ENCODE data around the gene MYOZ2. TPM values are rescaled to one million over a fixed set of nuclear protein-coding genes. Genes with fewer than 3 reads are reported as not detected.
A peak's percentile ranks its signal among the peaks of the same experiment; 100 is the strongest.

The MYOZ2 gene
- total RNA-seq, 2 donors from 2014 or later: 523 to 547 TPM

DNA sequence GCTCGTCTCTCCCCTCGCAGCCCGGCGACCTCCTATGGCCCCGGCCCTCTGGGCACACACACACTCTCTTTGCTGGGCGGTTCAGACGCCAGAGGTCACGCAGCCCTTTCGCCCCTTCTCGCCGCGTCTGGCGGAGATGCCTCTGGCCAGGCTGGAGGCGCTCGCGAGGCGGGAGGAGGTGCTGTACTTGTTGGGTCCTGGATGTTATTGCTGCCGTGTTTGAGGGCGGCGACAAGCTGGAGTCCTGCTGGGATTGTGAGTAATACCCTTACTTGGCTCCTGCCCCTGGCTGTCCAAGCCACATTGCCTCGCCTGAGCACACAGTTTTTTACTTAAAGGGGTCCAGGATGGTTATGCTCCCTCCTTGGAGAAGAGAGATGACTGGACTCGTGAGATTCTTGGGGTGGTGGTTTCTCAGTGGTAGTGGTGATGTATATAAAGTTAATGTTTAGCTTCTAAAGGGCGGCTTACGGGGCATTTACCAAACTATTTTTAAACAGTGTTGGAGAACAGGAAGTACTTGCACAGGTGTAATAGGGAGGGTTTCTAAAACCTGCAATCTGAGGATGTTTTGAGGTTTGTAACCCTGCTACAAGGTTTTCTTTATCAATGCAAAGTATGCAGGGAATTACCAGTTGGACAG, 77.5 kb downstream of the MYOZ2 start:
- intact Hi-C loops (cut with DNase I): loop anchor here in 1 of 2 donors (10.0 kb wide), 1 partner anchor 72 kb away; no protein-coding TSS in a partner anchor

DNA sequence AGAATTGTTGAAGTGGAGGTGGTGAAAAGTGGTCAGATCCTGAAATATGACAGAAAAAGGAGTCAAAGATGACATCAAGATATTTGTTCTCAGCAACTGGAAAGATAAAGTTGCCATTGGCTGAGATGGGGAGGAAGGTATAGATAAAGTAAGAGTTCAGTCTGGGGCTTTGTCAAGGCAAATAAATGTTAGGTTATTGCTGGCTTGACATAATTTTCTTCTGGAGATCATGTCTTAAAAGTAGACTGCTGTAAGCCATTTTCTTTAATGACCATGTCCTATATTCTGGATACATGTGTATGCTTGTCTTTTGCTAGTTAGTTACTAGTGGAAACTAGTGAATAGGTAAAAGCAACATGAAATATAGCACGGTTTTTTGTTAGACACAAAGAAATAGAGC, 82.5 kb downstream of the MYOZ2 start:
- no peak for DNase-seq
- intact Hi-C loops (cut with DNase I): loop anchor here in 1 of 2 donors (10.0 kb wide), 1 partner anchor 67 kb away; no protein-coding TSS in a partner anchor
- no peak for ATAC-seq

More for the DNA sequence above, 77.5 kb downstream of the MYOZ2 start:
- peak; percentile 84 to 90 for ATAC-seq
- peak; percentile 93 for DNase-seq

DNA sequence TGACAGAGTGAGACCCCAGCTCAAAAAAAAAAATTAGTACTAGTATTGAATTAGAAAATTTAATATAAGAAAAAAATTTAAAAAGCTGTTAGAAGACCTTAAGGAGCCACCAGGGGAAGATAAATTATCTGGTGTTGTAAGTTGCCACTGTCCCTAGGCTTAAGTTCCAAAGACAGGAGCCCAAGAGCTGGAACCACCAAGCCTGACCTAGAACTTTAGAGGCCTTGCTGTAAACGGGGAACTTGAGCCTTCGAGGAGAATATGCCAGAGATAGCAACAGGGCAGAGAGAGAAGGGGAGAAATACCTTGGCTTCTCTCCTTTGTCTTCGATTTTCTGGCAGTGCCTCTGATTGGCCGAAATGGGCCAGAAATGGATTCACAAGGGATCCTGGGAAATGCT, 85.8 kb downstream of the MYOZ2 start:
- intact Hi-C loops (cut with DNase I): no loop called here
- no peak for ATAC-seq

DNA sequence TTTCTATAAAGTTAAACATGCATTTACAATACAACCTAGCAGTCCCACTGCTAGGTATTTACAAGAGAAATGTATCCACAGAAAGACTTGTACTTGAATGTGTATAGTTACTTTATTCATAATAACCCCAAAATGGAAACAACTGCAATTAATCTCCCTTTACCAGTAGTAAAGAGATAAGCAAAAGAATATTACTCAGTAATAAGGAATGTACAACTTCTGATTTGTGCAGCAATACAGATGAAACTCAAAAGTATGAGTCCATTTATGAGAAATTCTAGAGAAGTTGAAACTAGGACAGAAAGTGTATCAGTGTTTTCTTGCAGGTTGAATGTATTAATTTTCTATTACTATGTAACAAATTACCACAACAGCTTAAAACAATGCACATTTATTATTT, 92.1 kb downstream of the MYOZ2 start:
- peak in 1 of 2 donors; percentile 44 for ATAC-seq
- no peak for DNase-seq
- intact Hi-C loops (cut with DNase I): no loop called here

More for the DNA sequence above, 85.8 kb downstream of the MYOZ2 start:
- no peak for DNase-seq

DNA sequence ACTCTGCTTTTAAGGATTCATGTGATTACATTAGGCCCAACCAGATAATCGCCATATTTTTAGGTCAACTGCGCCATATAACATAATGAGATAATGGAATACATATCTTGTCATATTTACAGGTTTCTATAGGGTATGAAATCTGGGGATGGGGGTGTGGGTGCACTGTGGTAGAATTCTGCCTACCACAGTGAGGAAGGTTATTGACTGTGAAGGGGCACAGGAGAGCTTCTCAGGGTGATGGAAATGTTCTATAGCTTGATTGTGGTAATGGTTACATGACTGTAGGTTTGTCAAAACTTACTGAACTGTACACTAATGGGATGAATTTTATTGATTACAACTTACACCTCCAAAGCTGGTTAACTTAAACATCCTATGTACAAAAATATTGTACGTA, 92.8 kb downstream of the MYOZ2 start:
- ATAC-seq (no peak), DNase-seq (no peak)
- intact Hi-C loops (cut with DNase I): no loop called here

DNA sequence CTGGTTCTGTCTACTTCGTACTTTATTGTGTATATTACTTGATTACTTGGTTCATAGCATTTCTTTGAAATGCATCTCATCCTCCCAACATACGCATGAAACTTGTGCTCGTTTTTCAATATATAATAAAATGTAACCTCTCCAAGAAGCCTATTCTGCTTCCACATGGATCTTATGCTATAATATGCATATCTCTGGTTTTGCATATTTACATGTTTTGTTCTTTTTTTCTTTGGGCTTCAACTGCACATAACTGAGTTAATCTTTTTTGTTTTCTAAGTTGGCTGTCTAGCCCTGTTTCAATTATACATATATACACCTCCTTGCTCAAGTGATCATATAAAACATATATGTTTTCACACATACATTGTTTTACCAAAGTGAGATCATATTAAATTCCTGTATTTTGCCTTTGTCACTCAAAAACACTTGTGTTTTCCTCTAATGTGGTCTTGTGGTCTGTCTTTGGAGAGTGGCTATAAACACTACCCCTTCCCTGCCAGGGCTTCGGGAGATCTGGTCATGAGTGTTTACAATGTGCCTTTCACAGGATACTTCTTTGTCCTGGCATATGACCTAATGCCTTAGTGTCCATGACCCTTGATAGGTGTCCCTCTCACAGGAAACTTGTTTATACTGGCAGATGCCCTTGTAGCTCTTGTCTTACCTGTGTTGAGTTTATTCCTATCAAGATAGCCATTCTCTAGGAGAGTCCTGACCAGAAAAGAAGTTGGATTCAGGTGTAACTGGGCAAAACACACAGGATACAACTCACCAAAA, 94.5 kb downstream of the MYOZ2 start:
- DNase-seq (no peak), ATAC-seq (no peak)
- intact Hi-C loops (cut with DNase I): no loop called here

DNA sequence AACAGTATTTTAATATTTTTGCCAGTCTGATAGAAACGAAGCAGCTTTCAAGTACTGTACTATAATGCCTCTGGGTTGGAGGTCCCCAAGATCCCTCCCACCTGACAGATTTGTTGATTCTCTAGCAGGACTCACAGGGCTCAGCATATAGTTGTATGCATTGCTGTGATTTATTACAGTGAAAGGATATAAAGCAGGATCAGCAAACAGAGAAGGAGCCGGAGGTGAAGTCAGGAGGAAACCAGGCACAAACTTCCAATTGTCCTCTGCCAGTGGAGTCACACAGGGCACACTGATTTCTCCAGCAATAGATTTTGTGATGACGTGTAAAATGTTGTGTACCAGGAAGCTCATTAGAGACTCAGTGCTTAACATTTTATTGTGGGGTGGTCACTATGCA, 95.9 kb downstream of the MYOZ2 start:
- no peak for DNase-seq
- ATAC-seq: no peak
- intact Hi-C loops (cut with DNase I): no loop called here

DNA sequence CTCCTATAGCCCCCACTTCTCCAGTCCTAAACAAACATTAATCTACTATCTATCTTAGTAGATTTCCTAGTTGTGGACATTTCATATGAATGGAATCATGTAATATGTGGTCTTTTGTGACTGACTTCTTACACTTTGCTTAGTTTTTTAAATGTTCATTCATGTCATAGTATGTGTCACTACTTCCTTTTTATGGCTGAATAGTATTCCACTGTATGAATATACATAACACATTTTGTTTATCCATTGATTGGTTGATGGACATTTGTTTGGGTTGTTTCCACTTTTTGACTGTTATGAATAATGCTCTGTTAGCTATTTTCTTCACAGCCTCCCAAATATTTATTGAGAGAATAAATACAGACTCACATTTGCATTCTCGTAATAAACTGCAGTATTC, 96.7 kb downstream of the MYOZ2 start:
- intact Hi-C loops (cut with DNase I): no loop called here
- ATAC-seq: no peak
- DNase-seq: no peak

DNA sequence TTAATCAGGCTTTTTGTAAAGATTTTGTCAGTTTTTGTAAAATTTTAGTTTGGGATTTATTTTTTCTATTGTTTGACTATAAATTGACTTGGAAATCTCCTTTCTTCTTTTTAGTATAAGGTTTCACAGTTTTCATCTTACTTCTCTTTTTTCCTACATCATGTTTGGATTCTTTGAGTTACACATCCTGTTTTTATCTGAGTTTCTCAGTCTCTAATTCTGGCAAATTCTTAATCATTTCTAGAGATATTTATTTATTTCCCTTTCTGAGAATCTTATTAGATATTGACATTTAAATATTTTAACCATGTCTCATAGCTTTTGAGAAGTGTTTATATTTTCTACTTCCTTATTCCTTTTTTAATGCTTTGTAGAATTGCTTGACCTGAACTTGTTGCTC, 97.6 kb downstream of the MYOZ2 start:
- DNase-seq: no peak

DNA sequence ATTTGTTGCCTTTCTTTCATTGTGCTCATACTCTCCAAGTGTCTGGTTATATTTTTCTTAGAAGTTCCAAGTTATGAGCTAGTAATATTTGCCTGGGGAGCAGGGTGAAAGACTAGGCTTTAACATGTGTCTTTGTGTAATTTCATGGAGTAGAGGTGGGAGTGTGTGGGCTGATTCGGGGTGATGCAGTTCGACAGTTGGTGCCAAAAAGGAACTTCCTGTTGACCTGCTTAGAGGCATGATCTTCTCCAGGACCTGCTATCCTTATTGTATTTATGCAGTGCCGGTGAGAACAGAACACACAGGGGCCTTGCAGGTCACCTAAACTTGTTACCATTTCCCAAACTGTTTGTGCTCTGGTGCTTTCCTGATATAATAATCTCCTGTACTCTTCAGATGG, 98.1 kb downstream of the MYOZ2 start:
- ATAC-seq (peak in 1 of 2 donors; percentile 47), DNase-seq (no peak)
- intact Hi-C loops (cut with DNase I): no loop called here

More for the DNA sequence above, 97.6 kb downstream of the MYOZ2 start:
- no peak for ATAC-seq
- intact Hi-C loops (cut with DNase I): no loop called here

DNA sequence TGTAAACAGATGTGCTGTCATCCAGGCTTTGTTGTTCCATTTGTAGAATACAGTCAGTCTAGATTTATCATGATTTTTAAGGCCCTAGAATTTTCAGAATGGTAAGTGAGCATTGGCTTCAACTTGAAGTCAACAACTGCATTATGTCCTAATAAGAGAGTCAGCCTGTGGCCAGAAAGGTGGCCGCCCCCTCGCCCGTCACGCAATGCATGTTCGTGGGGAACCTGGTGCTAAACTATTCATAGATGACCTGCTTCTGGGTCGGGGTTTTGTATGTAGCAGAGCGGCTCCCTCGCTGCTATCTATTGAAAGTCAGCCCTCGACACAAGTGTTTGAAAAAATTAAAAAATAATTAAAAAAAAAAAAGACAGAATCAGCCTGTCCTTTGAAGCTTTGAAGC, 101.6 kb downstream of the MYOZ2 start:
- ATAC-seq (no peak), DNase-seq (no peak)
- intact Hi-C loops (cut with DNase I): no loop called here

Other genes with a start within 250 kb of the MYOZ2 start
- 10 to 100 TPM; 67.6 to 94.4 TPM for gene SYNPO2, start 247.0 kb upstream of the MYOZ2 start, total RNA-seq
- 10 to 100 TPM; 36.1 to 43.0 TPM for gene USP53, start 76.9 kb downstream of the MYOZ2 start, total RNA-seq
- not detected for gene FABP2, start 186.3 kb downstream of the MYOZ2 start, total RNA-seq

All from left cardiac atrium (tissue), 4 donors.